ENCODE measurements around the gene SHMT2. TPM values are rescaled to one million over a fixed set of nuclear protein-coding genes. Genes with fewer than 3 reads are reported as not detected.

The SHMT2 gene
- total and polyA plus RNA-seq, 9 of the 15 experiments (the other 6 are each of a cell fraction or from before 2014, with no cell fraction given) = 46.1 to 319 (median 115) TPM

DNA sequence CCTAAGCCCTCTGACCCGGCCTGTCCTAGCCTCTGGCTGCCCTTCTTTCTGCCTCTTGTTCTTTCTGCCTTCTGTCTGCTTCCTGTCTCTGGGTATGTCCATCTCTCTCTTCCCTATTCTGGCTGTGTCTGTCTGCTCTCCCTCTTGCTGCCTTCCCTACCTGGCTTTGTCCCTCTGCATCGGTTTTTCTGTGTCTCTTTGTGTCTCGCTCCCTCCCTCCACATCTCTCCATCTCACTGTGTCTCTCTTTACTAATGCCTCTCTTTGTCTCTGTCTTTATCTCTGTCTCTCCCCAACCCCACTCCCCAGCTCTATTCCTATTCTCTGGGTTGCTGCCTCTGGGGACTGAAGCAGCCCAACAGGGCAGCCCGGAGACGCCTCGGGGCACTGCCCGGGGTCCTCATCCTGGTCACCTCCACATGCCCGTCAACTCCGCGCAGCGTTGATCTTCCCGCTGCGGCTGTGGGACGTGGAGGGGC lies 10.1 kb downstream of the SHMT2 start (continued):
- TF ChIP-seq, protein P1, sequence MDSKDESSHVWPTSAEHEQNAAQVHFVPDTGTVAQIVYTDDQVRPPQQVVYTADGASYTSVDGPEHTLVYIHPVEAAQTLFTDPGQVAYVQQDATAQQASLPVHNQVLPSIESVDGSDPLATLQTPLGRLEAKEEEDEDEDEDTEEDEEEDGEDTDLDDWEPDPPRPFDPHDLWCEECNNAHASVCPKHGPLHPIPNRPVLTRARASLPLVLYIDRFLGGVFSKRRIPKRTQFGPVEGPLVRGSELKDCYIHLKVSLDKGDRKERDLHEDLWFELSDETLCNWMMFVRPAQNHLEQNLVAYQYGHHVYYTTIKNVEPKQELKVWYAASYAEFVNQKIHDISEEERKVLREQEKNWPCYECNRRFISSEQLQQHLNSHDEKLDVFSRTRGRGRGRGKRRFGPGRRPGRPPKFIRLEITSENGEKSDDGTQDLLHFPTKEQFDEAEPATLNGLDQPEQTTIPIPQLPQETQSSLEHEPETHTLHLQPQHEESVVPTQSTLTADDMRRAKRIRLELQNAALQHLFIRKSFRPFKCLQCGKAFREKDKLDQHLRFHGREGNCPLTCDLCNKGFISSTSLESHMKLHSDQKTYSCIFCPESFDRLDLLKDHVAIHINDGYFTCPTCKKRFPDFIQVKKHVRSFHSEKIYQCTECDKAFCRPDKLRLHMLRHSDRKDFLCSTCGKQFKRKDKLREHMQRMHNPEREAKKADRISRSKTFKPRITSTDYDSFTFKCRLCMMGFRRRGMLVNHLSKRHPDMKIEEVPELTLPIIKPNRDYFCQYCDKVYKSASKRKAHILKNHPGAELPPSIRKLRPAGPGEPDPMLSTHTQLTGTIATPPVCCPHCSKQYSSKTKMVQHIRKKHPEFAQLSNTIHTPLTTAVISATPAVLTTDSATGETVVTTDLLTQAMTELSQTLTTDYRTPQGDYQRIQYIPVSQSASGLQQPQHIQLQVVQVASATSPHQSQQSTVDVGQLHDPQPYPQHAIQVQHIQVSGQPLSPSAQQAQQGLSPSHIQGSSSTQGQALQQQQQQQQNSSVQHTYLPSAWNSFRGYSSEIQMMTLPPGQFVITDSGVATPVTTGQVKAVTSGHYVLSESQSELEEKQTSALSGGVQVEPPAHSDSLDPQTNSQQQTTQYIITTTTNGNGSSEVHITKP (IDR thresholded peaks at IDR 0.05; ENCODE audit: partially characterized antibody) = no peak
- TF ChIP-seq, protein P2, sequence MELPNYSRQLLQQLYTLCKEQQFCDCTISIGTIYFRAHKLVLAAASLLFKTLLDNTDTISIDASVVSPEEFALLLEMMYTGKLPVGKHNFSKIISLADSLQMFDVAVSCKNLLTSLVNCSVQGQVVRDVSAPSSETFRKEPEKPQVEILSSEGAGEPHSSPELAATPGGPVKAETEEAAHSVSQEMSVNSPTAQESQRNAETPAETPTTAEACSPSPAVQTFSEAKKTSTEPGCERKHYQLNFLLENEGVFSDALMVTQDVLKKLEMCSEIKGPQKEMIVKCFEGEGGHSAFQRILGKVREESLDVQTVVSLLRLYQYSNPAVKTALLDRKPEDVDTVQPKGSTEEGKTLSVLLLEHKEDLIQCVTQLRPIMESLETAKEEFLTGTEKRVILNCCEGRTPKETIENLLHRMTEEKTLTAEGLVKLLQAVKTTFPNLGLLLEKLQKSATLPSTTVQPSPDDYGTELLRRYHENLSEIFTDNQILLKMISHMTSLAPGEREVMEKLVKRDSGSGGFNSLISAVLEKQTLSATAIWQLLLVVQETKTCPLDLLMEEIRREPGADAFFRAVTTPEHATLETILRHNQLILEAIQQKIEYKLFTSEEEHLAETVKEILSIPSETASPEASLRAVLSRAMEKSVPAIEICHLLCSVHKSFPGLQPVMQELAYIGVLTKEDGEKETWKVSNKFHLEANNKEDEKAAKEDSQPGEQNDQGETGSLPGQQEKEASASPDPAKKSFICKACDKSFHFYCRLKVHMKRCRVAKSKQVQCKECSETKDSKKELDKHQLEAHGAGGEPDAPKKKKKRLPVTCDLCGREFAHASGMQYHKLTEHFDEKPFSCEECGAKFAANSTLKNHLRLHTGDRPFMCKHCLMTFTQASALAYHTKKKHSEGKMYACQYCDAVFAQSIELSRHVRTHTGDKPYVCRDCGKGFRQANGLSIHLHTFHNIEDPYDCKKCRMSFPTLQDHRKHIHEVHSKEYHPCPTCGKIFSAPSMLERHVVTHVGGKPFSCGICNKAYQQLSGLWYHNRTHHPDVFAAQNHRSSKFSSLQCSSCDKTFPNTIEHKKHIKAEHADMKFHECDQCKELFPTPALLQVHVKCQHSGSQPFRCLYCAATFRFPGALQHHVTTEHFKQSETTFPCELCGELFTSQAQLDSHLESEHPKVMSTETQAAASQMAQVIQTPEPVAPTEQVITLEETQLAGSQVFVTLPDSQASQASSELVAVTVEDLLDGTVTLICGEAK (IDR thresholded peaks at IDR 0.05) = 0 out of 2 replicates have a peak, but pooled peaks have one; percentile 15
- TF ChIP-seq, protein P2 (CRISPR knock-in tag; IDR thresholded peaks at IDR 0.05) = no peak
- TF ChIP-seq MCM3 (IDR thresholded peaks at IDR 0.05) (no peak), FOXK1 (CRISPR knock-in tag; IDR thresholded peaks at IDR 0.05; ENCODE audit: borderline replicate concordance) (peak; percentile 49; the same call in 1 of the 2 replicates), DNMT1 (IDR thresholded peaks at IDR 0.05) (0 out of 2 replicates have a peak, but pooled peaks have one; percentile 26), HLTF (IDR thresholded peaks at IDR 0.05) (0 out of 2 replicates have a peak, but pooled peaks have one; percentile 32), ZNF696 (CRISPR knock-in tag; conservative IDR thresholded peaks at IDR 0.05) (no peak), ZNF717 (CRISPR knock-in tag; IDR thresholded peaks at IDR 0.05) (no peak)
- TF ChIP-seq, protein P3, sequence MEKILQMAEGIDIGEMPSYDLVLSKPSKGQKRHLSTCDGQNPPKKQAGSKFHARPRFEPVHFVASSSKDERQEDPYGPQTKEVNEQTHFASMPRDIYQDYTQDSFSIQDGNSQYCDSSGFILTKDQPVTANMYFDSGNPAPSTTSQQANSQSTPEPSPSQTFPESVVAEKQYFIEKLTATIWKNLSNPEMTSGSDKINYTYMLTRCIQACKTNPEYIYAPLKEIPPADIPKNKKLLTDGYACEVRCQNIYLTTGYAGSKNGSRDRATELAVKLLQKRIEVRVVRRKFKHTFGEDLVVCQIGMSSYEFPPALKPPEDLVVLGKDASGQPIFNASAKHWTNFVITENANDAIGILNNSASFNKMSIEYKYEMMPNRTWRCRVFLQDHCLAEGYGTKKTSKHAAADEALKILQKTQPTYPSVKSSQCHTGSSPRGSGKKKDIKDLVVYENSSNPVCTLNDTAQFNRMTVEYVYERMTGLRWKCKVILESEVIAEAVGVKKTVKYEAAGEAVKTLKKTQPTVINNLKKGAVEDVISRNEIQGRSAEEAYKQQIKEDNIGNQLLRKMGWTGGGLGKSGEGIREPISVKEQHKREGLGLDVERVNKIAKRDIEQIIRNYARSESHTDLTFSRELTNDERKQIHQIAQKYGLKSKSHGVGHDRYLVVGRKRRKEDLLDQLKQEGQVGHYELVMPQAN (IDR thresholded peaks at IDR 0.05; ENCODE audit: borderline replicate concordance) = 0 out of 2 replicates have a peak, but pooled peaks have one; percentile 40

Measured in K562 (cell line).